Neutrophil (primary cell): Measurements from ENCODE around the gene MSMB.
"Not testable (repeated sequence)": the region's sequence is repeated elsewhere in the genome, so short reads cannot be mapped to it uniquely, and the experiment has no call there.

ENCODE experiments used
- H3K27ac ChIP-seq: fragments of 200-600 bp; sonication (generic); 2 replicates; pipeline ENCODE4 v1.5.1; 2016; ENCODE audit warnings: mild to moderate bottlenecking, moderate library complexity
- H3K27me3 ChIP-seq: fragments of 200-600 bp; sonication (generic); 2 replicates; pipeline ENCODE4 v1.6.0; 2016; ENCODE audit warnings: mild to moderate bottlenecking
- H3K36me3 ChIP-seq: fragments of 200-600 bp; sonication (generic); 2 replicates; pipeline ENCODE4 v1.5.1; 2017
- H3K4me1 ChIP-seq, 2 experiments: fragments of 200-600 bp in 1 of 2; sonication (generic) in 1 of 2; 1 replicate in 1 of 2; 2 replicates in 1 of 2; pipeline versions ENCODE4 v1.5.1 to v1.6.1; 2013 to 2016; ENCODE audit warnings: low read depth in 1 of 2, low read length in 1 of 2, mild to moderate bottlenecking in 1 of 2, moderate library complexity in 1 of 2; ENCODE audit not compliant: control insufficient read depth in 1 of 2, insufficient read depth in 1 of 2
- H3K4me3 ChIP-seq, 2 experiments: fragments of 200-600 bp in 1 of 2; sonication (generic) in 1 of 2; 1 replicate in 1 of 2; 2 replicates in 1 of 2; pipeline ENCODE4 v1.5.1; 2013 to 2016; ENCODE audit warnings: low read depth in 1 of 2, low read length in 1 of 2, mild to moderate bottlenecking in 1 of 2, moderate library complexity in 1 of 2
- H3K9me3 ChIP-seq: fragments of 200-600 bp; sonication (generic); 2 replicates; pipeline ENCODE4 v1.5.1; 2016
- TF ChIP-seq, protein P1 (sequence below): fragments of 200-600 bp; sonication (generic); IDR thresholded peaks from 2 replicates; pipeline ENCODE4 v1.5.1; 2016; ENCODE audit warnings: antibody characterized with exemption

The MSMB gene

DNA sequence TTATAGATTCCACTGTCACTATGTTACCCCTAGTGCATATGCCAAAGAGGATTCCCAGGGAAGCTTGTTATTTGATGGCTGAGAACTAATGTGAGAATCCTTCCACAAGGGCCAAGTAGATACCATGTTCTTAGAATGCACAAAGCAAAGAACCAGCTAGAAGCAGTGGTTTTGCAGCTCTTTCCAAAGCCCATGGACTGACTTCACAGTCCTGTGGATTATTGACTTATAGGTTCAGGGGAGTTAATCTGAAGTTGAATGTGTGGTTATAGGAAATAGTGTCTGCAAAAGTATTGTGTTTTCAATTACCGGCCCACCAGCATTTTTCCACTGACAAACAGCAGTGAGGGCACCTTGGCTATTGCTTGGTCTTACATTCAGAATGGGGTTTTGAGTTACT is 45.5 kb downstream of the MSMB start:
- H3K9me3 ChIP-seq, result no peaks in the 10 kb centered on the region
- H3K27me3 ChIP-seq, result no peaks in the 10 kb centered on the region
- no peaks in the 10 kb centered on the region for H3K4me1 ChIP-seq
- no peak overlapping the region for H3K4me3 ChIP-seq
- no peak overlapping the region for H3K27ac ChIP-seq
- TF ChIP-seq, protein P1, sequence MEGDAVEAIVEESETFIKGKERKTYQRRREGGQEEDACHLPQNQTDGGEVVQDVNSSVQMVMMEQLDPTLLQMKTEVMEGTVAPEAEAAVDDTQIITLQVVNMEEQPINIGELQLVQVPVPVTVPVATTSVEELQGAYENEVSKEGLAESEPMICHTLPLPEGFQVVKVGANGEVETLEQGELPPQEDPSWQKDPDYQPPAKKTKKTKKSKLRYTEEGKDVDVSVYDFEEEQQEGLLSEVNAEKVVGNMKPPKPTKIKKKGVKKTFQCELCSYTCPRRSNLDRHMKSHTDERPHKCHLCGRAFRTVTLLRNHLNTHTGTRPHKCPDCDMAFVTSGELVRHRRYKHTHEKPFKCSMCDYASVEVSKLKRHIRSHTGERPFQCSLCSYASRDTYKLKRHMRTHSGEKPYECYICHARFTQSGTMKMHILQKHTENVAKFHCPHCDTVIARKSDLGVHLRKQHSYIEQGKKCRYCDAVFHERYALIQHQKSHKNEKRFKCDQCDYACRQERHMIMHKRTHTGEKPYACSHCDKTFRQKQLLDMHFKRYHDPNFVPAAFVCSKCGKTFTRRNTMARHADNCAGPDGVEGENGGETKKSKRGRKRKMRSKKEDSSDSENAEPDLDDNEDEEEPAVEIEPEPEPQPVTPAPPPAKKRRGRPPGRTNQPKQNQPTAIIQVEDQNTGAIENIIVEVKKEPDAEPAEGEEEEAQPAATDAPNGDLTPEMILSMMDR, result no peak
- peaks cover 53% of the 10 kb centered on the region for H3K36me3 ChIP-seq

DNA sequence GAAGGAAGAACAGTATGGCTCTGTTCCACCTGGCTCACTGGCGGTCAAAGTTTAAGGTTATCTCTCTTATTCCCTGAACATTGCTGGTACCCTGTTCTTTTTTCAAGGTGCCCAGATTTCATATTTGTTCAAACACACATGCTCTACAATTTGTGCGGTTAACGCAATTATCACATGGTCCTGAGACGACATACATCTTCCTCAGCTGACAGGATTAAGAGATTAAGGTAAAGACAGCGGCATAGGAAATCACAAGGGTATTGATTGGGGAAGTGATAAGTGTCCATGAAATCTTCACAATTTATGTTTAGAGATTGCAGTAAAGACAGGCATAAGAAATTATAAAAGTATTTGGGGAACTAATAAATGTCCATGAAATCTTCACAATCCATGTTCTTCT is 46.1 kb downstream of the MSMB start:
- H3K36me3 ChIP-seq, result peaks cover 47% of the 10 kb centered on the region
- not testable (repeated sequence) for H3K27me3 ChIP-seq

DNA sequence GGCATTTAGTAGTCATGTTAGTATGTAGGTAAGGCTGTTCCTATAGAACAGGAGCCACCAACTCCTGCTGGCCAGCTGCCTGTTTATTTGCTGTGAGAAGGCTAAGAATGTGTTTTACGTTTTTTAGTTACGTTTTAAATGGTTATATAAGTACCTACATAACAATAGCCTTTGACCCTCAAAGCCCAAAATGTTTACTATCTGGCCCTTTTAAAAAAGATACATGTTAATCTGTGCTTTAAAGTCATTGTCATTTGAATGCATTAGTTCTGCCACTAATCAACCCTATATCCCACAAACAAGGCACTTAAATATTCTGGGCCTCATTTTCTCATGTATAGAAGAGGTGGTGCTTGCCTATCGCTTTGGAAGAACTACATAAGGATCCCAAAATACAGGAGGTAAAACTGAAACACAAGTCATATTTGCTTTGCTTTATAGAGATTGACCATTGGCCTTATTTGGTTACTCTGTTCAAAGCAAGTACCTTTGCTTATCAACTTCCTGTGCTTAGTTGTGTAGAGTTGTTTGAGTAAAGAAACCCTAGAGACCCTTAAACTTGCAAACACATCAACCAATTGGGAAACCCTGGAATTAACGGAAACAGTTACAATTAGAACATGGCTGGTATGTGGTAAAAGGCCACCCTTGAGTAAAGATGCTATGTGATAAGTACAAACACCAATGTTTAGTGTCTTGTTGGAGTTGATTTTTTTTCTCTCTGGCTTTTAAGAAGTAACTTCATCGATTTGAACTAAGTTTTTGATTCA is 47.9 kb downstream of the MSMB start:
- Histone ChIP-seq H3K4me1 (no peaks in the 10 kb centered on the region), H3K9me3 (no peaks in the 10 kb centered on the region), H3K4me3 (no peak overlapping the region), H3K36me3 (peaks cover 30% of the 10 kb centered on the region), H3K27me3 (no peaks in the 10 kb centered on the region), H3K27ac (no peak overlapping the region)
- TF ChIP-seq, protein P1, result no peak

More for the DNA sequence above, 46.1 kb downstream of the MSMB start:
- H3K27ac ChIP-seq, H3K9me3 ChIP-seq, H3K4me3 ChIP-seq, H3K4me1 ChIP-seq: not testable (repeated sequence)

DNA sequence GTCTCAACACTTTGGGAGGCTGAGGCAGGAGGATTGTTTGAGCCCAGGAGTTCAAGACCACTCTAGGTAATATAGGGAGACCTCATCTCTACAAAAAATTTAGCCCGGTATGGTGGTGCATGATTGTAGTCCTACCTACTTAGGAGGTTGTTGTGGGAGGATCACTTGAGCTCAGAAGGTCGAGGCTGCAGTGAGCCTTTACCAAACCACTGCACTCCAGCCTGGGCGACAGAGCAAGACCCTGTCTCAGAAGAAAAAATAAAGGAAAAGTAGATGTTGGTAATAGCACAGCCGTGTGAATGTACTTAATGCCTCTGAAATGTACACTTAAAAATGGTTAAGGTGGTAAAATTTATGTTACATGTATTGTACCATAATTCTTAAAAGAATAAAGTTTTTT is 48.5 kb downstream of the MSMB start:
- Histone ChIP-seq H3K4me1 (no peaks in the 10 kb centered on the region), H3K9me3 (no peaks in the 10 kb centered on the region), H3K27me3 (no peaks in the 10 kb centered on the region), H3K27ac (no peak overlapping the region), H3K36me3 (peaks cover 24% of the 10 kb centered on the region), H3K4me3 (no peak overlapping the region)
- TF ChIP-seq, protein P1, result no peak

DNA sequence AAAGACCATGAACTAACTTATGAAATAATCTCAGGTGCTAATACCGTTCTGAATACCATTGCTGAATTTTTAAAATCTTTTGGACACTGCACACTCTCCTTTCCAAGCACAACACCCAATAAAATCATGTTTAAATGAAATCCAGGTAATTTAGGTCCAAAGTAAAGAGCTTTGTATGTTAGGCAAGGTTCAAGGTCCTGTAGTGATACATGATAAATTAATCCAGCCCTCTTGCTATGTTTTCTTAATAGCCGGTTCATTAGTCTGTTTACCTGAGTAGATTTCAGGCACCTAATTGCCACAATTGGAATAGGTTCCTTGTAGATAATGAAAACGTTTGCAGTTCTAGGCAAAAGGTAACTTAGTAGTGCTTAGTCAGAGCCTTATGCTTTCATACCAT is 60.5 kb downstream of the MSMB start:
- H3K4me1 ChIP-seq, H3K9me3 ChIP-seq, H3K27ac ChIP-seq, H3K4me3 ChIP-seq, H3K36me3 ChIP-seq, H3K27me3 ChIP-seq: not testable (repeated sequence)

DNA sequence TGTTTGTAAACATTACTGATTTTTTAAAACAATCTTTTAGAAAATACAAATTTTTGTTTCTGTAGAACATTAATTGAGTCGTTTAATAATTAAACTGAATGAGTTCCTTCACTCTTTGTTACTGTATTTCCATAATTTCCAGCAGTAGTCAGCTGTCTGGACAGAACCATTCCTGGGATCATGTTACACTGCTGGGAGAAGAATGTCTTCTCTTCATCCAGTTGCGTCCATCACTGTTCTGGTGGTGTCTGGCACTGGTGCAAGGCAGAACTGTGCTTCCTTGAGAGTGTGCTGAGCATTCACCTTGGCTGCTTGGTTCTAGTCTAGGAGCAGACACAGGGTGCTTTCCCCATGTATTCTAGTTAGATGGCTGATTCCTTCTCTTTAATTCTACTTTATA is 61.6 kb downstream of the MSMB start:
- H3K4me1 ChIP-seq, H3K36me3 ChIP-seq, H3K9me3 ChIP-seq, H3K27me3 ChIP-seq, H3K4me3 ChIP-seq, H3K27ac ChIP-seq: not testable (repeated sequence)

DNA sequence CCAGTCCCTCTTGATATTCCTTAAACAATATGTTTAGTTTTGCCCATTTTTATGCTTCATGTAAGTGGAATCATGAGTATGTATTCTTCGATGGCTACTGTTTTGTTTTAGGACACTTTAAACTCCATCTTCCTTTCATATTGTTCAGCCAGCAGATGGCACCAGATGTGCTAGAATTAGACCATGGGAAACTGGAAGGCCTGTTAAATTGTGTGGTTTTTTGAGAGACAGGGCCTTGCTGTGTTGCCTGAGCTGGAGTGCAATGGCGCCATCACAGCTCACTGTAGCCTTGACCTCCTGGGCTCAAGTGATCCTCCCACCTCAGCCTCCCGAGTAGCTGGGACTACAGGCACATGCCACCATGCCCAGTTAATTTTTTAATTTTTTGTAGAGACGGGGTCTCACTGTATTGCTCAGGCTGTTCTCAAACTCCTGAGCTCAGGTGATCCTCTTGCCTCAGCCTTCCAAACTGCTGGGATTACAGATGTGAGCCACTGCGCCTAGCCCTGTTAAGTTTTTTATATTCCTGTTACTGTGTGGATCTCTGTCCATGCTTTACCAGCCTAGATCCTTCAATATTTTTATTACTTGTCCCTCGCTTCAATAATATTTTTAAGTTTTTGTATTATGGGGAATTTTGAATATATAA is 62.4 kb downstream of the MSMB start:
- H3K27me3 ChIP-seq, H3K36me3 ChIP-seq, H3K27ac ChIP-seq, H3K9me3 ChIP-seq, H3K4me3 ChIP-seq, H3K4me1 ChIP-seq: not testable (repeated sequence)
- TF ChIP-seq, protein P1, result peak; percentile 51
